Cardiac fibroblast (primary cell): ENCODE results near the gene SOX8.

Experiments
- DNase-seq, 2 donors: peaks; one replicate each; pipeline versions ENCODE4 v3.0.0 to v3.0.0-alpha.2; 2010; ENCODE audit warnings: low read depth in 2 of 2
- H3K4me3 ChIP-seq, 2 donors: replicated peaks in 1 of 2; 1 replicate in 1 of 2; 2 replicates in 1 of 2; pipeline ENCODE4 v1.5.1; 2011; ENCODE audit warnings: low read depth in 2 of 2, low read length in 2 of 2, mild to moderate bottlenecking in 2 of 2, moderate library complexity in 1 of 2
- CTCF ChIP-seq: IDR thresholded peaks from one replicate; pipeline ENCODE4 v1.5.1; 2011; ENCODE audit warnings: low read depth, mild to moderate bottlenecking, low read length, inconsistent platforms

Gene SOX8

GRCh38 chr16:1011316-1012082, 29.9 kb downstream of the SOX8 start:
- TF ChIP-seq CTCF, result no peak
- no peak for DNase-seq
- H3K4me3 ChIP-seq, result no peak overlapping the region

GRCh38 chr16:1012135-1012534, 30.6 kb downstream of the SOX8 start:
- no peak for DNase-seq
- H3K4me3 ChIP-seq, result no peak overlapping the region
- no peak for TF ChIP-seq CTCF

GRCh38 chr16:1012722-1013592, 31.4 kb downstream of the SOX8 start:
- no peak for TF ChIP-seq CTCF
- H3K4me3 ChIP-seq, result no peak overlapping the region
- no peak for DNase-seq

- no peak for TF ChIP-seq CTCF
- DNase-seq, result no peak
- H3K4me3 ChIP-seq, result no peak overlapping the region
Measured at GRCh38 chr16:1013593-1013900, 32.0 kb downstream of the SOX8 start.

GRCh38 chr16:1014221-1014620, 32.7 kb downstream of the SOX8 start:
- no peak for DNase-seq
- H3K4me3 ChIP-seq, result no peak overlapping the region
- TF ChIP-seq CTCF, result no peak

GRCh38 chr16:1014771-1015495, 33.4 kb downstream of the SOX8 start:
- no peak for TF ChIP-seq CTCF
- peak in 1 of 2 donors; percentile 35 for DNase-seq
- H3K4me3 ChIP-seq, result no peak overlapping the region
